ENCODE measurements around the gene PLEKHD1. TPM values are rescaled to one million over a fixed set of nuclear protein-coding genes. Genes with fewer than 3 reads are reported as not detected.

The PLEKHD1 gene
- total and polyA plus RNA-seq, 9 of the 15 experiments (the other 6 are each of a cell fraction or from before 2014, with no cell fraction given): not detected

GRCh38 chr14:69480136-69480535, 4.4 kb upstream of the PLEKHD1 start:
- no peak for ATAC-seq
- no peaks in the 10 kb centered on the region for H3K79me2 ChIP-seq (ENCODE audit: control insufficient read depth, insufficient read depth, low read length)
- no peaks in the 10 kb centered on the region for H4K20me1 ChIP-seq (replicated peaks; ENCODE audit: control insufficient read depth, insufficient read depth, low read length)
- H3K4me1 ChIP-seq (replicated peaks in 1 of 2; ENCODE audit: control insufficient read depth in 2 of 2, insufficient read depth in 2 of 2, low read length in 2 of 2): peaks cover 8 to 10% of the 10 kb centered on the region in 2 experiments; a peak in 4 of 5 replicates
- H3K27me3 ChIP-seq (ENCODE audit: control insufficient read depth in 2 of 2, insufficient read depth in 2 of 2, low read length in 2 of 2): peaks cover 0 to 5% of the 10 kb centered on the region in 2 experiments; a peak in 1 of 5 replicates
- intact Hi-C loops (cut with micrococcal nuclease): no loop called here
- no peak overlapping the region for H2AFZ ChIP-seq (ENCODE audit: low read depth, low read length)
- BruUV-seq (replicated peaks): no TSS peak
- no peak overlapping the region for H3K27ac ChIP-seq (ENCODE audit: extremely low read depth, low read depth, low read length)
- no peak for FAIRE-seq
- no peaks in the 10 kb centered on the region for H3K9me3 ChIP-seq (replicated peaks; ENCODE audit: control insufficient read depth, insufficient read depth, low read depth, low read length)
- H3K4me3 ChIP-seq: no peak overlapping the region
- H3K9me1 ChIP-seq (ENCODE audit: control insufficient read depth, insufficient read depth, low read length): no peaks in the 10 kb centered on the region
- ChIA-PET CTCF (ENCODE audit: low intra/inter-chr PET ratio) (no interaction called here), POLR2A (interaction anchor here (0.7 kb wide), 1 partner anchor 938 kb away, joined by 3 read pairs; no protein-coding TSS in a partner anchor)
- no peak for DNase-seq (ENCODE audit: extremely low read depth in 1 of 4, low spot score in 3 of 4)
- no peaks in the 10 kb centered on the region for H3K36me3 ChIP-seq (ENCODE audit: control insufficient read depth, insufficient read depth, low read length)
- no peak overlapping the region for H3K9ac ChIP-seq (ENCODE audit: insufficient read depth in 1 of 2, low read depth in 2 of 2, low read length in 2 of 2)
- TF ChIP-seq HMG20A (CRISPR knock-in tag; conservative IDR thresholded peaks at IDR 0.05) (no peak), POLR2AphosphoS2 (IDR thresholded peaks at IDR 0.05; ENCODE audit: low read length) (no peak), KAT8 (IDR thresholded peaks at IDR 0.05; ENCODE audit: low read depth) (no peak), SLC30A9 (CRISPR knock-in tag; IDR thresholded peaks at IDR 0.05) (no peak), ZNF316 (IDR thresholded peaks at IDR 0.05) (no peak), NR4A1 (CRISPR knock-in tag; IDR thresholded peaks at IDR 0.05) (no peak), NR4A1 (tag; IDR thresholded peaks at IDR 0.05) (no peak), PHF20 (IDR thresholded peaks at IDR 0.05; ENCODE audit: partially characterized antibody) (no peak), U2AF1 (optimal IDR thresholded peaks at IDR 0.05; ENCODE audit: low read depth, low read length) (no peak), KDM5B (IDR thresholded peaks at IDR 0.05; ENCODE audit: insufficient replicate concordance, low read depth, low read length) (no peak), ZNF311 (CRISPR knock-in tag; IDR thresholded peaks at IDR 0.05) (no peak)
- in situ Hi-C loops (cut with MboI): no loop called here
- no peak overlapping the region for H3K4me2 ChIP-seq (ENCODE audit: insufficient read depth, low read length)
- WGBS (ENCODE audit: insufficient coverage, low coverage, missing lambda C conversion rate): 27% methylated on average over 5 of the region's 5 CpGs

All from K562 (cell line).